HEK293 (cell line): Measurements from ENCODE around the gene CTF1.

Experiments
- BCL11A ChIP-seq: fragments of 450-650 bp; formaldehyde crosslinking; IDR thresholded peaks from 2 replicates; pipeline ENCODE4 v1.5.1; 2016; ENCODE audit warnings: low read depth, missing biosample characterization, missing genetic modification characterization
- CTCF ChIP-seq: fragments of 450-650 bp; formaldehyde crosslinking; IDR thresholded peaks from 2 replicates; pipeline ENCODE4 v1.5.1; 2016; ENCODE audit warnings: missing biosample characterization, missing genetic modification characterization
- PBX3 ChIP-seq: sonication (generic); formaldehyde crosslinking; IDR thresholded peaks from 2 replicates; pipeline ENCODE4 v1.8.1; 2022; ENCODE audit warnings: mild to moderate bottlenecking, moderate library complexity, missing genetic modification reagents
- PRDM1 ChIP-seq: fragments of 450-650 bp; formaldehyde crosslinking; IDR thresholded peaks from 2 replicates; pipeline ENCODE4; 2016; ENCODE audit warnings: missing biosample characterization, missing genetic modification characterization
- REPIN1 ChIP-seq: fragments of 450-650 bp; formaldehyde crosslinking; IDR thresholded peaks from 2 replicates; pipeline ENCODE4 v1.5.1; 2017; ENCODE audit warnings: missing biosample characterization, missing genetic modification characterization, low read depth
- TCF7L2 ChIP-seq: IDR thresholded peaks from 2 replicates; pipeline ENCODE4 v1.6.1; 2011; ENCODE audit warnings: low read depth, mild to moderate bottlenecking, inconsistent platforms, low read length, moderate library complexity, borderline replicate concordance
- ZBTB20 ChIP-seq: fragments of 450-650 bp; formaldehyde crosslinking; IDR thresholded peaks from 2 replicates; pipeline ENCODE4 v1.5.1; 2016; ENCODE audit warnings: missing biosample characterization, missing genetic modification characterization
- ZBTB6 ChIP-seq: fragments of 450-650 bp; formaldehyde crosslinking; IDR thresholded peaks from 2 replicates; pipeline ENCODE4 v1.5.1; 2017; ENCODE audit warnings: missing biosample characterization, missing genetic modification characterization
- ZNF274 ChIP-seq, 2 experiments: fragments of 200-500 bp in 1 of 2; fragments of 450-650 bp in 1 of 2; sonication (Bioruptor generic) in 1 of 2; formaldehyde crosslinking in 1 of 2; IDR thresholded peaks; 2 replicates each; pipeline versions ENCODE4 v1.5.1 to v1.6.1; 2014 to 2016; ENCODE audit warnings: borderline replicate concordance in 1 of 2, inconsistent platforms in 1 of 2, low read length in 1 of 2, missing biosample characterization in 1 of 2, missing genetic modification characterization in 1 of 2
- ZNF513 ChIP-seq: fragments of 450-650 bp; IDR thresholded peaks from 2 replicates; pipeline ENCODE4 v1.5.1; 2018; ENCODE audit warnings: missing biosample characterization, missing genetic modification characterization
- ZNF580 ChIP-seq: fragments of 450-650 bp; formaldehyde crosslinking; IDR thresholded peaks from 2 replicates; pipeline ENCODE4 v1.5.1; 2016; ENCODE audit warnings: missing biosample characterization, missing genetic modification characterization
- ZNF639 ChIP-seq: fragments of 450-650 bp; formaldehyde crosslinking; IDR thresholded peaks from 2 replicates; pipeline ENCODE4 v1.5.1; 2016; ENCODE audit warnings: missing biosample characterization, missing genetic modification characterization
- ZNF785 ChIP-seq: fragments of 450-650 bp; formaldehyde crosslinking; IDR thresholded peaks from 2 replicates; pipeline ENCODE4 v1.5.1; 2016; ENCODE audit warnings: missing biosample characterization, missing genetic modification characterization

GRCh38 chr16:30887927-30888326, 8.5 kb upstream of the CTF1 start:
- TF ChIP-seq CTCF (tag by site-specific recombination) (no peak), ZBTB6 (no peak), ZNF274 (IDR thresholded peaks at IDR 0.05; ENCODE audit: low read length) (no peak), ZNF274 (tag by site-specific recombination; IDR thresholded peaks at IDR 0.05; ENCODE audit: borderline replicate concordance) (no peak), ZNF513 (no peak), BCL11A (tag by site-specific recombination) (no peak), PBX3 (CRISPR knock-in tag) (no peak), ZBTB20 (no peak), ZNF580 (tag by site-specific recombination) (no peak), TCF7L2 (no peak), PRDM1 (no peak), ZNF639 (tag by site-specific recombination) (no peak), REPIN1 (no peak), ZNF785 (tag by site-specific recombination) (no peak)
